T-helper 2 cell (primary cell): ENCODE results near the gene IMP4.

Experiments
- DNase-seq, 5 experiments: peaks; one replicate each; pipeline versions ENCODE4 v3.0.0 to v3.0.0-alpha.2; 2012 to 2022

The IMP4 gene

GRCh38 chr2:130378206-130378897 is 35.7 kb downstream of the IMP4 start:
- DNase-seq = no peak

GRCh38 chr2:130378898-130379214 is 36.2 kb downstream of the IMP4 start:
- no peak for DNase-seq

- peak in 1 of 5 experiments; percentile 54 for DNase-seq
Measured at GRCh38 chr2:130380096-130380934, 37.6 kb downstream of the IMP4 start.

GRCh38 chr2:130381145-130381544 is 38.4 kb downstream of the IMP4 start:
- no peak for DNase-seq

GRCh38 chr2:130381619-130382018 is 38.9 kb downstream of the IMP4 start:
- no peak for DNase-seq

- no peak for DNase-seq
Measured at GRCh38 chr2:130382313-130382917, 39.7 kb downstream of the IMP4 start.

- no peak for DNase-seq
Measured at GRCh38 chr2:130385709-130386108, 43.0 kb downstream of the IMP4 start.

GRCh38 chr2:130387071-130387400 is 44.3 kb downstream of the IMP4 start:
- no peak for DNase-seq

- no peak for DNase-seq
Measured at GRCh38 chr2:130387804-130388203, 45.1 kb downstream of the IMP4 start.

- DNase-seq = no peak
Measured at GRCh38 chr2:130388221-130388907, 45.7 kb downstream of the IMP4 start.

- DNase-seq = no peak
Measured at GRCh38 chr2:130389358-130389757, 46.7 kb downstream of the IMP4 start.

GRCh38 chr2:130389783-130390182 is 47.1 kb downstream of the IMP4 start:
- no peak for DNase-seq

GRCh38 chr2:130390460-130391057 is 47.9 kb downstream of the IMP4 start:
- DNase-seq = no peak

- DNase-seq = peak in 4 of 5 experiments; percentile 32 to 80 (median 50)
Measured at GRCh38 chr2:130391058-130391871, 48.6 kb downstream of the IMP4 start.

- no peak for DNase-seq
Measured at GRCh38 chr2:130391872-130392670, 49.4 kb downstream of the IMP4 start.

GRCh38 chr2:130393318-130393910 is 50.7 kb downstream of the IMP4 start:
- DNase-seq = no peak
